GM20000 (cell line): ENCODE data around the gene SMIM44.

Source experiments
- DNase-seq: peaks from one replicate; pipeline ENCODE4 v3.0.0; 2012; ENCODE audit warnings: low spot score
- TF ChIP-seq, protein P1 (sequence below): IDR thresholded peaks from 2 replicates; pipeline ENCODE4 v1.5.1; 2012; ENCODE audit warnings: mild to moderate bottlenecking, control low read depth; ENCODE audit errors: extremely low read depth, missing control alignments

Gene SMIM44

DNA sequence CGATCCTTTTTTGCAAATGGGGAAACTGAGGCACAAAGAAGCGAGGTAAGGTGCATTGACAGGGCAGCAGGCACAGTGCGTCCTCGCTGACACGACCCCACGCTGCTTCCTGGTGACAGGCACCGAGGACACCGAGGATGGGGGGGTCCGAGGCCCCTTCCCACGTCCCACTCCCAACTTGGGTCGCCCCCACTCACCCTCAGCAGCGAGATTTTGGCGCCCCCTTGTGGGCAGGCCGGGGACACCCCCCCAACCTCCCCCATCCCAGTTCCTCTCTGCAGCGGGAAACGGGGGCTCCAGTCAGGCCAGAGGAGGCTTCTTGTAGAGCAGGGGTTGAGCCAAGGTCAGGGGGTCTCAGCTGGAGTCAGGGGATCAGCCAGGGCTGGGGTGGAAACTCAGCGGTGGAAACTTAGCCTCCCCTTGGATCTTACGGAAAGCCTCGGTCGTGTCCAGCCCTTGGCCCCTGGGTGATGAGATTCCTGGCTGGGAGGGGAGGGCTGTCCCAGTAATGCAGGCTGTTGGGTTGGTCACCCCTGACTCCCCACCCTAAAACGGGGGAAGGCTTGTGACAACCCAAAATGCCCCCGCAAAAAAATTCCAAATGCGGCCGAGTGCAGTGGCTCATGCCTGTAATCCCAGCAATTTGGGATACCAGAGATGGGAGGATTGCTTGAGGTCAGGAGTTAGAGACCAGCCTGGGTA, 11.1 kb downstream of the SMIM44 start:
- DNase-seq, result no peak
- TF ChIP-seq, protein P1, sequence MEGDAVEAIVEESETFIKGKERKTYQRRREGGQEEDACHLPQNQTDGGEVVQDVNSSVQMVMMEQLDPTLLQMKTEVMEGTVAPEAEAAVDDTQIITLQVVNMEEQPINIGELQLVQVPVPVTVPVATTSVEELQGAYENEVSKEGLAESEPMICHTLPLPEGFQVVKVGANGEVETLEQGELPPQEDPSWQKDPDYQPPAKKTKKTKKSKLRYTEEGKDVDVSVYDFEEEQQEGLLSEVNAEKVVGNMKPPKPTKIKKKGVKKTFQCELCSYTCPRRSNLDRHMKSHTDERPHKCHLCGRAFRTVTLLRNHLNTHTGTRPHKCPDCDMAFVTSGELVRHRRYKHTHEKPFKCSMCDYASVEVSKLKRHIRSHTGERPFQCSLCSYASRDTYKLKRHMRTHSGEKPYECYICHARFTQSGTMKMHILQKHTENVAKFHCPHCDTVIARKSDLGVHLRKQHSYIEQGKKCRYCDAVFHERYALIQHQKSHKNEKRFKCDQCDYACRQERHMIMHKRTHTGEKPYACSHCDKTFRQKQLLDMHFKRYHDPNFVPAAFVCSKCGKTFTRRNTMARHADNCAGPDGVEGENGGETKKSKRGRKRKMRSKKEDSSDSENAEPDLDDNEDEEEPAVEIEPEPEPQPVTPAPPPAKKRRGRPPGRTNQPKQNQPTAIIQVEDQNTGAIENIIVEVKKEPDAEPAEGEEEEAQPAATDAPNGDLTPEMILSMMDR, result peak; percentile 41

DNA sequence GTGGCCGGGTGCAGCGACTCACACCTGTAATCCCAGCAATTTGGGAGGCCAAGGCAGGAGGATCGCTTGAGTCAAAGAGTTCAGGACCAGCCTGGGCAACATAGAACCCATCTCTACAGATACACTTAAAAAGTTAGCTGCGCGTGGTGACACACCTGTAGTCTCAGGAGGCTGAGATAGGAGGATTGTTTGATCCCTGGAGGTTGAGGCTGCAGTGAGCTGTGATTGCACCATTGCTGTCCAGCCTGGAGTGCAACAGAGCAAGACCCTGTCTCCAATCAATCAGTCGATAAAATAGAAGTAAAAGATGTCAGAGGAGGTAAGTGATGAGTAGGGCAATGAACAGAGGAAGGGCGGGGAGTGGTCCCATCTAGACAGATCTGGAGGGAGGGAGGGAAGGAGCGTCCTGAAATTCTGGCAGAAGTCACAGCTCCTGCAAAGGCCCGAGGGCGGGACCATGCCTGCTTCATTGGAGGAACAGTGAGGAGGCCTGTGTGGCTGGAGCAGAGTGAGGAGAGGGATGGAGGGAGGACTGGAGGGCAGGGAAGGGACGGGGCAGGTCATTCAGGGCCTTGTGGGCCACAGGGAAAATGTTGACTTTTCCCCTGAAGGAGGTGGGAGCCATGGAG, 12.6 kb downstream of the SMIM44 start:
- DNase-seq, result no peak
- TF ChIP-seq, protein P1, result no peak

DNA sequence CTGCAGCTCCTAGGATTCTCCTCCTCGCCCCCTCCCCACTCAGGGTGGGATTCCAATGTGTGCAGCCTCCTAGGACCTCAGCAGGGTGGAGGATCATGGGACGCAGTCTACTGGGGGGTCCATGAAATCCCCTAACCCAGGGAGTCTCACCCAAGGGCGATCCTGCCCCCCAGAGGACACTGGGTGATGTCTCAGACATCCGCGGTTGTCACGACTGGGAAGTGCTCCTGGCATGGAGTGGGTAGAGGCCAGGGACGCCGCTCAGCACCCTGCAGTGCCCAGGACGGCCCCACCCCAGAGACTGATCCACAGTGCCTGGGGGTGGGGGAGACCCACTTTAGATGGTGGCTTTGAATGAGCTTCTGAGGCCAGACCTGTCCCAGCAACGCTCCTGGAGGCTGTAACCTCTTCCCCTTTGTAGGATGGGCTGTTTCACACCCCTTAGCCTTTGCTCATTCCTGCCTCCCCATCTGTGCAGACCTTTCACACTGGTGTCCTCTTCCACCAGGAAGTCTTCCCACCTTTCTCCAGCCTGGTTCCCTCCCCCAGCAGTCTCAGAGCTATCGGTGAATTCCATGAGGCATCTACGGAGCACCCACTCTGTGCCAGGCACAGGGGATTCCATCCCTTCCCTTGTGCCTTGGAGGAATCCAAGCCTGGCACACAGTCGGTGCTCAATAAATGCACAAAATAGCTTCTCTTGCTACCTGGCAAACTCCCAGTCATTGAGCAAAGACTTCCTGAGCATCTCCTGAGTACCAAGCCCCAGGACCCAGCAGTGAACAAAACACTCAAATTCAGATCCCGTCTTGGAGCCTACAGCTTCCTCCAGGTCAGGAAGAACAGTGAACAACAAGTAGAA, 13.4 kb downstream of the SMIM44 start:
- TF ChIP-seq, protein P1, result no peak
- DNase-seq, result no peak

DNA sequence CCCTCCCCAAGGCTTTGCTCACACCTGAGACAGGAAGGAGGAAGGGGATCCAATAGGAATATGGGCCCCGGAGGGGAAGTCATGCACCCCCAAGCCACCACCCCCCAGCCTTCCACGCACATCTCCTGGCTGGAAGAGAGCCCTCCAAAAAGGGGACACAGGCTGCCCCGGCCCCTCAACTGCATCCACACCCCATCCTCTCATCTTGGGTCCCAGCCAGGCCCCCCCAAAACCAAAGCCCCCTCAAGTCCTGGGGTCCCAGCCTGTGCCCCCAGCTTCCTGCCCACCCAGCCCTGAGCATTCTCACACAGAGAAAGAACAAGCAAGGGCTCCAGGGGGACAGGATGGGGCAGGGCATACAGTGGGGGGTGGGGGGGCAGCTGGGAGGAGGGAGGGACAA, 15.0 kb downstream of the SMIM44 start:
- no peak for DNase-seq
- TF ChIP-seq, protein P1, result no peak

DNA sequence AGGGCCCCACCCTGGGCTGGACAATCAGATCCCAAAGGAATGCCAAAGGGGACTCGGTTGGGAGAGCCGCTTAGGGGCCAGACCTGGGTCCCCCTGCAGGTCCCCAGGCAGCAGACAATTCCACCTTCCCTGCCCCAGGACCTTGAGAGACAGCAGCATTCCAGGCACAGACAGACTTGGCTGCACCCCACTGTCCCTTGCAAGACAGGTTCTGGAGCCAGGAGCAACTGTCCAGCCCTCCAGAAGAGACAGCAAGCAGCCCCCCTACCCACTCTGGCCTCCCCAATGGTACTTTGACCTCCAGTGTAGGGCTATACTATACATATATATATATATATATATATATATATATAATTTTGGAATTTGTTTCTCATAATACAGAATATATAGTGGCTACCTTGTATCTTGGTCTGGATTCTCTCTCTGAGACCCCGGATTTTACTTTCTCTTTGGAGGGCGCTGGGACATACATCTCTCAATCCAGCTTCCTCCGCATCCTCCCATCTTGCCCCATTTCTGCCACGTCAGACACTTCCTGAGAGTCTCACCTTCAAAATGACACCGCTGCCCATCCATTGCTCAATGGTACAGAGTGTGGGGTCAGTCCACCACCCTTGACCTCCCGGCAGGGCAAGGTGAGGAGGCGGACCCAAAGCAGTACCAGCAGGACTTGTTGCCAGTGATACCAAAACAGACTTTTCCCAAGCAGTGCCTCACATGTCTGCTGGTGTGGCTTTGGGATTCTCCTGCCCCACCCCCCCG, 15.6 kb downstream of the SMIM44 start:
- no peak for DNase-seq
- TF ChIP-seq, protein P1, result no peak

DNA sequence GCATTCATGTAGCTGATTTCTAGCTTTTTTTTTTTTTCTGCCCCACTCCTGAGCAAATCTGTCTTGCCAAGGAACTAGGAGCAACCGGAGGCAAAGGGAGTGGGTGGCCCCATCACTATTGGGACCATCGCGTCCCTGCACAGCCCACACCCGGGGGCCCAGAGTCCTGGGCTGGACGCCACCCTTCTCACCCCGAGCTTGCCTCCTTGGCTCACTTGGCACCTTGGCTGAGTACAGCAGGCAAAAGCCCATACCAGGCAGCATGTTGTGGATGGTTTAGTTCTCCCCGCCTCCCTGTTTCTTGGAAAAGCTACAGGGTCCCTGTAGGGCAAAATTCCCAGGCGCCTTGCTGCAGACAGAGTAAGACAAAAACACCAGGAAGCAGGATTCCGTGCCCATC, 16.6 kb downstream of the SMIM44 start:
- TF ChIP-seq, protein P1, result no peak
- DNase-seq, result no peak
